Measurements from ENCODE around the gene GJB4.
"Not testable (repeated sequence)": the region's sequence is repeated elsewhere in the genome, so short reads cannot be mapped to it uniquely, and the experiment has no call there.

Gene GJB4

GRCh38 chr1:34759503-34760357 is at the start of gene GJB4:
Gene GJB4 (plus strand): TSS chr1:34759740. CDS start chr1:34761255, 1,515 bp downstream.
- DNase-seq (ENCODE audit: low spot score), result no peak

- no peak for DNase-seq (ENCODE audit: low spot score)
Measured at GRCh38 chr1:34710812-34711211, 48.7 kb upstream of the GJB4 start.

DNA sequence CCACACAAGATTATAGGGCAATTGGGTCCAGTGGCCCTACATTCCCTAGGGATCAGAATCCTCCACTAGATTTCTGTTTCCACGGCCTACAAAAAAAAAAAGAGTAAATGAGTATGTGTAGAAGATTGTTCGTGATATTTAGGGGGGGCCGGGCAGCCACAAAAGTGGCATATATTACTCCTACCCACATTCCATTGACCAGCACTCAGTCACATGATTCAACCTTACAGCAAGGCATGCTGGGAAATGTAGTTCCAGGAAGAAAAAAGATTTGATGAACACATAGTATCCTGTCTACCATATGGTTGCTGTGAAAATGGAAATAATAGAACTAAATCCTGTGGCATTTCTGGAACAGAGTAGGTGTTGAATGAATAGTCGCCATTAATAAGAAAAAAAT is 48.1 kb upstream of the GJB4 start:
- DNase-seq (ENCODE audit: low spot score), result no peak

- no peak for DNase-seq (ENCODE audit: low spot score)
Measured at GRCh38 chr1:34712007-34712688, 47.4 kb upstream of the GJB4 start.

GRCh38 chr1:34713443-34713842 is 46.1 kb upstream of the GJB4 start:
- DNase-seq (ENCODE audit: low spot score), result no peak

GRCh38 chr1:34714386-34714785 is 45.2 kb upstream of the GJB4 start:
- no peak for DNase-seq (ENCODE audit: low spot score)

DNA sequence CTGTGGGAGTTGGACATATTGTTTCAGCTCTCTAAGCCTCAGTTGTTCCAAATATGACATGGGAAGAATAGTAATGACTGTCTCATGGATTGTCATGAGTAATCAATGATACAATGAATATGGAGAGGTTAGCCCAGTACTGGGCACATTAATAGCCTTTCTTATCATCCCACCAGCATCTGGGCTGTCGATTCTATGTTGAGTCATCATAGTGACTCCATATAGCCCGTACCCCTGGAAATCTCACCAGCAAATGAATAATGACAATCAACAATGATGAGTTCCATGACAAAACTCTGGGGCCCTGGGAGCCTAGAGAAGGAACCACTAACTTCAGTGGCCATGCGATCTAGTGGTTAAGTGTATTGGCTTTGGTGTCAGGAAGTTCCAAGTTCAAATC is 44.4 kb upstream of the GJB4 start:
- no peak for DNase-seq (ENCODE audit: low spot score)

GRCh38 chr1:34721241-34721640 is 38.3 kb upstream of the GJB4 start:
- DNase-seq (ENCODE audit: low spot score), result no peak

- no peak for DNase-seq (ENCODE audit: low spot score)
Measured at GRCh38 chr1:34721646-34722355, 37.7 kb upstream of the GJB4 start.

GRCh38 chr1:34726861-34727260 is 32.7 kb upstream of the GJB4 start:
- no peak for DNase-seq (ENCODE audit: low spot score)

DNA sequence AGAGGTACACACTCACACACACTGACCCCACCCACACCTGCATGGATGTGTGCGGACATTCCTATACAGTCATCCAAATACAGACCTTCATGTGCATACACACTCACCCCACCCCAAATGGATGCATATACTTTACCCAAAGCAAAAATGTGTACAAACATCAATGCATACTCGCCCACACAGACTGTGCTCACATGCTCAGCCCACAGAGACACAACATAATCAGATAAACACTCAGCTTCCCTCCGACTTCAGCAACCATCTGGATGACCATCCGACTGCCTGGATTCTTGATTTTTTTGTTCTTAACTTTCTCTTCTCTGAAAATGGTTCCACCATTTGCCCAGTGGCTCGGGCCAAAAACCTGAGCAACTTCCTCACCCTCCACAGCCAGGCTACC is 29.1 kb upstream of the GJB4 start:
- DNase-seq (ENCODE audit: low spot score), result no peak

DNA sequence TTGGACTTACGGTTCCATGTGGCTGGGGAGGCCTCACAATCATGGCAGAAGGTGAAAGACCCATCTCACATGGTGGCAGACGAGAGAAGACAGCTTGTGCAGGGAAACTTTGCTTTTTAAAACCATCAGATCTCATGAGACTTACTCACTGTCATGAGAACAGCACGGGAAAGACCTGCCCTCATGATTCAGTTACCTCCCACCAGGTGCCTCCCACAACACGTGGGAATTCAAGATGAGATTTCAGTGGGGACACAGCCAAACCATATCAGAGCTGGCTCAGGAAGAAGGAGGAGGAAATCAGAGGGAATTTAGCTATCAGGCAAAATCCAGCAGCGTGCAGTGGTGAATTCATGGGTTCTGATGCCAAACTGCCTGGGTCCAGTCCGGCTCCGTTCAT is 26.7 kb upstream of the GJB4 start:
- DNase-seq (ENCODE audit: low spot score), result not testable (repeated sequence)

- DNase-seq (ENCODE audit: low spot score), result no peak
Measured at GRCh38 chr1:34736692-34737091, 22.8 kb upstream of the GJB4 start.

GRCh38 chr1:34737236-34737635 is 22.3 kb upstream of the GJB4 start:
- DNase-seq (ENCODE audit: low spot score), result not testable (repeated sequence)

- no peak for DNase-seq (ENCODE audit: low spot score)
Measured at GRCh38 chr1:34739613-34740012, 19.9 kb upstream of the GJB4 start.

- DNase-seq (ENCODE audit: low spot score), result no peak
Measured at GRCh38 chr1:34740161-34740868, 19.2 kb upstream of the GJB4 start.

- DNase-seq (ENCODE audit: low spot score), result peak; percentile 60
Measured at GRCh38 chr1:34742667-34743270, 16.8 kb upstream of the GJB4 start.

DNA sequence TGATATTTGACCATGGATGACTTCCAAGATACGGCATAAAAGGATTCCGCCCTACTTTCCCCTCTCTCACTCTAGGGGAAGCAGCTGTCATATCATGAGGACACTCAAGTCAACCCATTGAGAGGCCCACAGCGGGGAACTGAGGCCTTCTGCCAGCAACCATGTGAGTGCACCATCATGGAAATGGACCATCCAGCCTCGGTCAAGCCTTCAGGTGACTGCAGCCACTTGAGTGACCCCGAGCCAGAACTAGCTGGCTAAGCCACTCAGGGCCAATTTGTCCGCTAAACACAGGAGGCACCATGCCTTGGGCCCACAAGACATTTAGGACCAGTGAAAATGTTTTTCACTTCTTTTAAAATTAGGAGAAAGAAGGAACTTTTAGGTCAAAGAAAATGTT is 15.8 kb upstream of the GJB4 start:
- DNase-seq (ENCODE audit: low spot score), result no peak

- no peak for DNase-seq (ENCODE audit: low spot score)
Measured at GRCh38 chr1:34744851-34745250, 14.7 kb upstream of the GJB4 start.

GRCh38 chr1:34745666-34746065 is 13.9 kb upstream of the GJB4 start:
- DNase-seq (ENCODE audit: low spot score), result no peak

DNA sequence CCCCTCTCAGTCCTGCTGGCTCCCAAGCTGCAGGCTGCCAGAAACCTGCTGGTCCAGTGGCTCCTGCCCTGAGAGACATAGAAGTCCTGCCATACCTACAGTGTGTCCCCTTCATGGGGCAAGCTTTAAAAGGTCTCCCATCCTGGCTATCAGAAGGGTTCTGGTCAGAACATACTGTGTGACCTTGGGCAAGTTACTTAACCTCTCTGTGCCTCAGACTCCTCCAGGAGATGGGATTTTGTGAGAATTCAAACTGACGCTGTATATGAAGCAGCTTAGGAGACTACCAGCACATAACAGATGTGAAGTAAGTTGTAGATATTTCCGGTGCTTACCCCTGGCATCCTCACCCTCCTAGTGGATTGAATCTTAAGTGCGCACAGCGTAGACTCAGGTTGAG is 13.4 kb upstream of the GJB4 start:
- DNase-seq (ENCODE audit: low spot score), result no peak

Data from hematopoietic multipotent progenitor cell treated with erythropoietin and hydrocortisone succinate and interleukin-3 and kit ligand, for 17 days (in vitro differentiated cells).